ENCODE results near the gene RUSF1.

Gene RUSF1

GRCh38 chr16:31461201-31461920 lies 46.8 kb downstream of the RUSF1 start:
- Histone ChIP-seq H3K27ac (ENCODE audit: low read length) (no peak overlapping the region), H3K9me3 (ENCODE audit: control insufficient read depth, insufficient read depth, low read length) (no peaks in the 10 kb centered on the region), H3K4me3 (ENCODE audit: low read length) (no peak overlapping the region), H3K36me3 (ENCODE audit: control insufficient read depth, insufficient read depth, low read length) (no peaks in the 10 kb centered on the region), H3K4me1 (ENCODE audit: control insufficient read depth, insufficient read depth, low read length) (no peaks in the 10 kb centered on the region; the same call in 1 of the 2 replicates), H3K27me3 (ENCODE audit: control insufficient read depth, insufficient read depth, low read length) (no peaks in the 10 kb centered on the region)
- no peak for DNase-seq (ENCODE audit: low read depth, low spot score)
- no CpG with 5 or more reads among the region's 10 CpGs for WGBS (ENCODE audit: insufficient coverage, insufficient read length)

- Histone ChIP-seq H3K36me3 (ENCODE audit: control insufficient read depth, insufficient read depth, low read length) (no peaks in the 10 kb centered on the region), H3K4me3 (ENCODE audit: low read length) (no peak overlapping the region; the same call in 1 of the 2 replicates), H3K9me3 (ENCODE audit: control insufficient read depth, insufficient read depth, low read length) (no peaks in the 10 kb centered on the region), H3K27me3 (ENCODE audit: control insufficient read depth, insufficient read depth, low read length) (no peaks in the 10 kb centered on the region), H3K27ac (ENCODE audit: low read length) (no peak overlapping the region), H3K4me1 (ENCODE audit: control insufficient read depth, insufficient read depth, low read length) (no peaks in the 10 kb centered on the region; the same call in 1 of the 2 replicates)
- WGBS (ENCODE audit: insufficient coverage, insufficient read length) = no CpG with 5 or more reads among the region's 8 CpGs
- DNase-seq (ENCODE audit: low read depth, low spot score) = no peak
Measured at GRCh38 chr16:31460582-31461002, 47.6 kb downstream of the RUSF1 start.

- WGBS (ENCODE audit: insufficient coverage, insufficient read length) = no CpG with 5 or more reads among the region's 61 CpGs
- no peak overlapping the region for H3K27ac ChIP-seq (ENCODE audit: low read length)
- peak overlapping the region; percentile 76; the same call in 1 of the 2 replicates for H3K4me3 ChIP-seq (ENCODE audit: low read length)
- DNase-seq (ENCODE audit: low read depth, low spot score) = peak; percentile 97
- H3K27me3 ChIP-seq (ENCODE audit: control insufficient read depth, insufficient read depth, low read length) = no peaks in the 10 kb centered on the region
- no peaks in the 10 kb centered on the region for H3K9me3 ChIP-seq (ENCODE audit: control insufficient read depth, insufficient read depth, low read length)
- no peaks in the 10 kb centered on the region; the same call in 1 of the 2 replicates for H3K4me1 ChIP-seq (ENCODE audit: control insufficient read depth, insufficient read depth, low read length)
- H3K36me3 ChIP-seq (ENCODE audit: control insufficient read depth, insufficient read depth, low read length) = no peaks in the 10 kb centered on the region
Measured at GRCh38 chr16:31459687-31460581, 48.3 kb downstream of the RUSF1 start.

- Histone ChIP-seq H3K27ac (ENCODE audit: low read length) (no peak within 1 kb of the TSS), H3K4me3 (ENCODE audit: low read length) (peak within 1 kb of the TSS; percentile 76; the same call in 1 of the 2 replicates), H3K4me1 (ENCODE audit: control insufficient read depth, insufficient read depth, low read length) (no peaks in the 10 kb centered on the region), H3K9me3 (ENCODE audit: control insufficient read depth, insufficient read depth, low read length) (no peaks in the 10 kb centered on the region), H3K36me3 (ENCODE audit: control insufficient read depth, insufficient read depth, low read length) (no peaks in the 10 kb centered on the region), H3K27me3 (ENCODE audit: control insufficient read depth, insufficient read depth, low read length) (no peaks in the 10 kb centered on the region)
- DNase-seq (ENCODE audit: low read depth, low spot score) = peak; percentile 97
- WGBS (ENCODE audit: insufficient coverage, insufficient read length) = no CpG with 5 or more reads among the region's 91 CpGs
Measured at GRCh38 chr16:31458844-31459686, 49.1 kb downstream of the RUSF1 start, which contains the start of gene ARMC5. TSS of gene ARMC5 (plus strand) at chr16:31459501. CDS start at chr16:31459525, 24 bp downstream.

GRCh38 chr16:31458073-31458843 lies 49.9 kb downstream of the RUSF1 start:
- Histone ChIP-seq H3K9me3 (ENCODE audit: control insufficient read depth, insufficient read depth, low read length) (no peaks in the 10 kb centered on the region), H3K27ac (ENCODE audit: low read length) (no peak overlapping the region), H3K4me1 (ENCODE audit: control insufficient read depth, insufficient read depth, low read length) (peaks cover 5% of the 10 kb centered on the region), H3K27me3 (ENCODE audit: control insufficient read depth, insufficient read depth, low read length) (no peaks in the 10 kb centered on the region), H3K4me3 (ENCODE audit: low read length) (peak overlapping the region; percentile 76; the same call in 1 of the 2 replicates), H3K36me3 (ENCODE audit: control insufficient read depth, insufficient read depth, low read length) (no peaks in the 10 kb centered on the region)
- DNase-seq (ENCODE audit: low read depth, low spot score) = no peak
- no CpG with 5 or more reads among the region's 42 CpGs for WGBS (ENCODE audit: insufficient coverage, insufficient read length)

GRCh38 chr16:31456988-31457360 lies 51.2 kb downstream of the RUSF1 start:
- Histone ChIP-seq H3K4me3 (ENCODE audit: low read length) (no peak overlapping the region), H3K27ac (ENCODE audit: low read length) (no peak overlapping the region)
- no CpG with 5 or more reads among the region's 8 CpGs for WGBS (ENCODE audit: insufficient coverage, insufficient read length)

GRCh38 chr16:31455601-31456314 lies 52.4 kb downstream of the RUSF1 start:
- H3K9me3 ChIP-seq (ENCODE audit: control insufficient read depth, insufficient read depth, low read length) = no peaks in the 10 kb centered on the region
- no CpG with 5 or more reads among the region's 17 CpGs for WGBS (ENCODE audit: insufficient coverage, insufficient read length)
- H3K27me3 ChIP-seq (ENCODE audit: control insufficient read depth, insufficient read depth, low read length) = no peaks in the 10 kb centered on the region
- no peak overlapping the region for H3K4me3 ChIP-seq (ENCODE audit: low read length)
- H3K4me1 ChIP-seq (ENCODE audit: control insufficient read depth, insufficient read depth, low read length) = peaks cover 7% of the 10 kb centered on the region
- DNase-seq (ENCODE audit: low read depth, low spot score) = no peak
- no peaks in the 10 kb centered on the region for H3K36me3 ChIP-seq (ENCODE audit: control insufficient read depth, insufficient read depth, low read length)
- no peak overlapping the region for H3K27ac ChIP-seq (ENCODE audit: low read length)

More at GRCh38 chr16:31456988-31457360, 51.2 kb downstream of the RUSF1 start:
- Histone ChIP-seq H3K36me3 (ENCODE audit: control insufficient read depth, insufficient read depth, low read length) (no peaks in the 10 kb centered on the region), H3K9me3 (ENCODE audit: control insufficient read depth, insufficient read depth, low read length) (no peaks in the 10 kb centered on the region), H3K27me3 (ENCODE audit: control insufficient read depth, insufficient read depth, low read length) (no peaks in the 10 kb centered on the region), H3K4me1 (ENCODE audit: control insufficient read depth, insufficient read depth, low read length) (peaks cover 7% of the 10 kb centered on the region)
- DNase-seq (ENCODE audit: low read depth, low spot score) = no peak

GRCh38 chr16:31453255-31454204 lies 54.7 kb downstream of the RUSF1 start:
- Histone ChIP-seq H3K27me3 (ENCODE audit: control insufficient read depth, insufficient read depth, low read length) (no peaks in the 10 kb centered on the region), H3K36me3 (ENCODE audit: control insufficient read depth, insufficient read depth, low read length) (no peaks in the 10 kb centered on the region), H3K4me3 (ENCODE audit: low read length) (no peak overlapping the region), H3K9me3 (ENCODE audit: control insufficient read depth, insufficient read depth, low read length) (no peaks in the 10 kb centered on the region), H3K4me1 (ENCODE audit: control insufficient read depth, insufficient read depth, low read length) (peaks cover 7% of the 10 kb centered on the region), H3K27ac (ENCODE audit: low read length) (no peak overlapping the region)
- DNase-seq (ENCODE audit: low read depth, low spot score) = no peak
- WGBS (ENCODE audit: insufficient coverage, insufficient read length) = no CpG with 5 or more reads among the region's 20 CpGs

Data from iPS DF 6.9 (cell line).